ENCODE data around the gene CNTNAP2. TPM values are rescaled to one million over a fixed set of nuclear protein-coding genes. Genes with fewer than 3 reads are reported as not detected.

Gene CNTNAP2
- total RNA-seq, 4 donors from 2014 or later = not detected

DNA sequence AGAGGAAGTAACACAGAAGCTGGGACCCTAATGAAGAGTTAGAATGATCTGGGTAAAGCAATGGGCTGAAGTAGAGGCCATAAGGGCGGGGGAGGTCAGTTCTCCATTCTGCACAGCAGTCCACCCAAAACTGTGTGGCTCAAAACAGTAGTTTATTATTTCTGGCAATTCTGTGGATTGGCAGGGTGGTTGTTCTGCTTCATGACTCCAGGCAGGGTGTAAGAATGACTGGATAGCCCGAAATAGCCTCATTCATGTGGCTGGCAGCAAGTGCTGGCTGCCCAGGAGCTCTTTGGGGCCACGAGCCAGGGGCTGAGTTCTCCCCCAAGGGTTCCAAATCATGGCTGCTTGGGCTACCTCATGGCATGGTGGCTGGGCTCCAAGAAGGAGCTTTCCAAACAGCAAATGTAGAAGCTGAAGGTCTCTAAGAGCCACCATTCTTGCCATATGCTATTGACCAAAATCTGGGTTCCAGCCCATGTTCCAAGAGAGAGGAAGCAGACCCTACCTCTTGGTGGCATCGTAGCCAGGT, 2158.8 kb downstream of the CNTNAP2 start:
- TF ChIP-seq, protein P1, sequence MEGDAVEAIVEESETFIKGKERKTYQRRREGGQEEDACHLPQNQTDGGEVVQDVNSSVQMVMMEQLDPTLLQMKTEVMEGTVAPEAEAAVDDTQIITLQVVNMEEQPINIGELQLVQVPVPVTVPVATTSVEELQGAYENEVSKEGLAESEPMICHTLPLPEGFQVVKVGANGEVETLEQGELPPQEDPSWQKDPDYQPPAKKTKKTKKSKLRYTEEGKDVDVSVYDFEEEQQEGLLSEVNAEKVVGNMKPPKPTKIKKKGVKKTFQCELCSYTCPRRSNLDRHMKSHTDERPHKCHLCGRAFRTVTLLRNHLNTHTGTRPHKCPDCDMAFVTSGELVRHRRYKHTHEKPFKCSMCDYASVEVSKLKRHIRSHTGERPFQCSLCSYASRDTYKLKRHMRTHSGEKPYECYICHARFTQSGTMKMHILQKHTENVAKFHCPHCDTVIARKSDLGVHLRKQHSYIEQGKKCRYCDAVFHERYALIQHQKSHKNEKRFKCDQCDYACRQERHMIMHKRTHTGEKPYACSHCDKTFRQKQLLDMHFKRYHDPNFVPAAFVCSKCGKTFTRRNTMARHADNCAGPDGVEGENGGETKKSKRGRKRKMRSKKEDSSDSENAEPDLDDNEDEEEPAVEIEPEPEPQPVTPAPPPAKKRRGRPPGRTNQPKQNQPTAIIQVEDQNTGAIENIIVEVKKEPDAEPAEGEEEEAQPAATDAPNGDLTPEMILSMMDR (IDR thresholded peaks at IDR 0.05 in 4 of 5, conservative IDR thresholded peaks at IDR 0.05 in 1 of 5) = no peak
- TF ChIP-seq POLR2A (IDR thresholded peaks at IDR 0.05) = no peak
- in situ Hi-C loops (cut with MboI; ENCODE audit: low sequenced_read_pairs in 4 of 4) (no loop called here), intact Hi-C loops (cut with DNase I; ENCODE audit: low total_unique reads) (no loop called here)
- no peak overlapping the region for H3K4me3 ChIP-seq
- ATAC-seq (no peak), DNase-seq (no peak)
- H3K27me3 ChIP-seq = no peaks in the 10 kb centered on the region
- H3K4me1 ChIP-seq = no peaks in the 10 kb centered on the region
- H3K36me3 ChIP-seq = no peaks in the 10 kb centered on the region
- H3K9me3 ChIP-seq = no peaks in the 10 kb centered on the region
- no peak overlapping the region for H3K27ac ChIP-seq

GRCh38 chr7:148276314-148277041, 2159.9 kb downstream of the CNTNAP2 start:
- H3K27me3 ChIP-seq = no peaks in the 10 kb centered on the region
- DNase-seq (no peak), ATAC-seq (no peak)
- in situ Hi-C loops (cut with MboI; ENCODE audit: low sequenced_read_pairs in 4 of 4) (no loop called here), intact Hi-C loops (cut with DNase I; ENCODE audit: low total_unique reads) (no loop called here)
- H3K4me3 ChIP-seq = no peak overlapping the region
- no peak overlapping the region for H3K27ac ChIP-seq
- H3K4me1 ChIP-seq = no peaks in the 10 kb centered on the region
- no peak for TF ChIP-seq POLR2A (IDR thresholded peaks at IDR 0.05)
- TF ChIP-seq, protein P1 (IDR thresholded peaks at IDR 0.05 in 4 of 5, conservative IDR thresholded peaks at IDR 0.05 in 1 of 5) = no peak
- no peaks in the 10 kb centered on the region for H3K9me3 ChIP-seq
- no peaks in the 10 kb centered on the region for H3K36me3 ChIP-seq

GRCh38 chr7:148277042-148277660, 2160.6 kb downstream of the CNTNAP2 start:
- ATAC-seq = no peak
- Histone ChIP-seq H3K27ac (no peak overlapping the region), H3K27me3 (no peaks in the 10 kb centered on the region), H3K9me3 (no peaks in the 10 kb centered on the region), H3K36me3 (no peaks in the 10 kb centered on the region), H3K4me3 (no peak overlapping the region), H3K4me1 (no peaks in the 10 kb centered on the region)
- in situ Hi-C loops (cut with MboI; ENCODE audit: low sequenced_read_pairs in 4 of 4) = no loop called here
- intact Hi-C loops (cut with DNase I; ENCODE audit: low total_unique reads) = no loop called here
- DNase-seq = no peak
- TF ChIP-seq, protein P1 (IDR thresholded peaks at IDR 0.05 in 4 of 5, conservative IDR thresholded peaks at IDR 0.05 in 1 of 5) = no peak
- TF ChIP-seq POLR2A (IDR thresholded peaks at IDR 0.05) = no peak

GRCh38 chr7:148286150-148286549, 2169.5 kb downstream of the CNTNAP2 start:
- H3K27ac ChIP-seq = no peak overlapping the region
- H3K36me3 ChIP-seq = no peaks in the 10 kb centered on the region
- H3K9me3 ChIP-seq = no peaks in the 10 kb centered on the region
- H3K27me3 ChIP-seq = no peaks in the 10 kb centered on the region
- no peak for ATAC-seq
- H3K4me1 ChIP-seq = no peaks in the 10 kb centered on the region
- DNase-seq = no peak
- no peak for TF ChIP-seq POLR2A (IDR thresholded peaks at IDR 0.05)
- TF ChIP-seq, protein P1 (IDR thresholded peaks at IDR 0.05 in 4 of 5, conservative IDR thresholded peaks at IDR 0.05 in 1 of 5) = no peak
- intact Hi-C loops (cut with DNase I; ENCODE audit: low total_unique reads) = no loop called here
- no peak overlapping the region for H3K4me3 ChIP-seq
- in situ Hi-C loops (cut with MboI; ENCODE audit: low sequenced_read_pairs in 4 of 4) = no loop called here

Data from gastrocnemius medialis (tissue), 4 donors.